Measurements from ENCODE around the gene DMRT1. TPM values are rescaled to one million over a fixed set of nuclear protein-coding genes. Genes with fewer than 3 reads are reported as not detected.

DMRT1 gene
- total and polyA plus RNA-seq, 8 donors, result not detected

DNA sequence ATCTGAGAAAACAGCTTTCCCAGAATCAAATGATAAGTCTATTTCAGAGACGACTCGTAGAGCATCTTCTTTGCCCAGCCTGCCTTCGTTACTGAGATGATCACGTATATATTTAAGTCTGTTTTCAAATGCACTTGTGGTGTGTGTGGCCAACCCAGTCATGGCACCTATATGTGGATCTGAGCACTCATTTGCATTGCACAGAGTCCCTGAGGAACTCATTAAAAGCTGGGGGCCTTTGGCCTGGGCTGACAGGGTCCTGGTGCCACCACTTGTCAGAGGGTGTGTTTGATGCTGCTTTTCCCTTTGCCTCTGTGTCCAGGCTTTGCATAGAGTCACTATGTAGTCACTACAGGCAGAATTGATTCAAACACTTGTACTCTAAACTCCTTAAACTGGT is 117.6 kb downstream of the DMRT1 start:
- intact Hi-C loops (cut with DNase I), result no loop called here
- DNase-seq, result no peak
- H3K27ac ChIP-seq, result no peak overlapping the region
- WGBS, 2 donors, result 78 to 90% methylated on average over 4 of the region's 4 CpGs
- no peaks in the 10 kb centered on the region for H3K9me3 ChIP-seq
- no peak for FAIRE-seq
- no peak for TF ChIP-seq CTCF (IDR thresholded peaks at IDR 0.05)
- H3K4me1 ChIP-seq, result no peaks in the 10 kb centered on the region
- no peak for ATAC-seq
- no peaks in the 10 kb centered on the region for H3K36me3 ChIP-seq
- no peak overlapping the region for H3K4me3 ChIP-seq
- H3K27me3 ChIP-seq, result peaks cover 0 to 6% (median 0%) of the 10 kb centered on the region in 4 donors

- Histone ChIP-seq H3K27me3 (peaks cover 0 to 6% (median 3%) of the 10 kb centered on the region in 4 donors), H3K4me1 (no peaks in the 10 kb centered on the region), H3K9me3 (no peaks in the 10 kb centered on the region), H3K4me3 (no peak overlapping the region), H3K27ac (no peak overlapping the region), H3K36me3 (no peaks in the 10 kb centered on the region)
- FAIRE-seq (no peak), ATAC-seq (peak in 2 of 4 donors; percentile 40 to 66), DNase-seq (peak in 3 of 6 donors; percentile 23 to 39 (median 23))
- intact Hi-C loops (cut with DNase I), result no loop called here
- 27 to 29% methylated on average over 4 of the region's 4 CpGs for WGBS, 2 donors
- no peak for TF ChIP-seq CTCF (IDR thresholded peaks at IDR 0.05)
Observed at GRCh38 chr9:959914-960313, 118.4 kb downstream of the DMRT1 start.

- no peak overlapping the region for H3K4me3 ChIP-seq
- DNase-seq (no peak), FAIRE-seq (no peak), ATAC-seq (no peak)
- H3K9me3 ChIP-seq, result no peaks in the 10 kb centered on the region
- no peaks in the 10 kb centered on the region for H3K36me3 ChIP-seq
- H3K27ac ChIP-seq, result no peak overlapping the region
- TF ChIP-seq CTCF (IDR thresholded peaks at IDR 0.05), result no peak
- 61 to 63% methylated on average over 6 of the region's 6 CpGs for WGBS, 2 donors
- peaks cover 0 to 23% (median 5%) of the 10 kb centered on the region in 4 donors for H3K27me3 ChIP-seq
- no peaks in the 10 kb centered on the region for H3K4me1 ChIP-seq
- intact Hi-C loops (cut with DNase I), result no loop called here
Observed at GRCh38 chr9:962023-962422, 120.5 kb downstream of the DMRT1 start.

DNA sequence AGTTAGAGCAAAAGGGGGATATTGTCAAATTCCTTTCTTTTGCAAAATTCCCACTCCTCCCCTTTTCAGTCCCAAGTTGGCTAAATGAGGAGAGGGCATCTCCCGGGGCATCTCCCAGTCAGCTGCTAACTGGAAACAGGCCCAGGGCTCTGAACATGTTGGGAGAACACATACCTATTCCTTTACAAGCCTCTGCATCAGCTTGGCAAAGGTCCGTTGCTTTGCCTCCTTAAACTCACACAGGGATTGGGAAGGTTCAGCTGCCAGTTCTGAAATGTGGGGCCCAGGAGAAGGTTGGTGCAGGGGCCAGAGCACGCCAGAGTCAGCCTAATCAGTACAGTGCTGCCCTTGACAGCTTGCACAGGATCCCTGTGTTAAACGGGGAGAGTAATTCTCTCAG is 124.0 kb downstream of the DMRT1 start:
- FAIRE-seq (no peak), DNase-seq (no peak), ATAC-seq (no peak)
- Histone ChIP-seq H3K27ac (no peak overlapping the region), H3K4me1 (no peaks in the 10 kb centered on the region), H3K9me3 (no peaks in the 10 kb centered on the region), H3K4me3 (no peak overlapping the region), H3K36me3 (no peaks in the 10 kb centered on the region), H3K27me3 (peaks cover 5 to 45% (median 18%) of the 10 kb centered on the region in 4 donors)
- TF ChIP-seq CTCF (IDR thresholded peaks at IDR 0.05), result no peak
- intact Hi-C loops (cut with DNase I), result no loop called here
- WGBS, 2 donors, result 24 to 32% methylated on average over 4 of the region's 4 CpGs

GRCh38 chr9:966870-967269 is 125.4 kb downstream of the DMRT1 start:
- no peaks in the 10 kb centered on the region for H3K36me3 ChIP-seq
- DNase-seq (no peak), ATAC-seq (no peak), FAIRE-seq (no peak)
- no peak overlapping the region for H3K27ac ChIP-seq
- H3K4me1 ChIP-seq, result peaks cover 0 to 6% (median 0%) of the 10 kb centered on the region in 3 donors
- H3K9me3 ChIP-seq, result no peaks in the 10 kb centered on the region
- 29 to 34% methylated on average over 3 of the region's 3 CpGs for WGBS, 2 donors
- H3K4me3 ChIP-seq, result no peak overlapping the region
- no peak for TF ChIP-seq CTCF (IDR thresholded peaks at IDR 0.05)
- intact Hi-C loops (cut with DNase I), result no loop called here
- peaks cover 8 to 58% (median 23%) of the 10 kb centered on the region in 4 donors for H3K27me3 ChIP-seq
